Activated T-cell treated with anti-CD3 and anti-CD28 coated beads for 24 hours (primary cell): ENCODE measurements around the gene MYO18A.
"Not testable (repeated sequence)": the region's sequence is repeated elsewhere in the genome, so short reads cannot be mapped to it uniquely, and the experiment has no call there.

Experiments
- DNase-seq: peaks from one replicate; pipeline ENCODE4 v3.0.0-alpha.2; 2020; ENCODE audit warnings: low read depth

The MYO18A gene, protein sequence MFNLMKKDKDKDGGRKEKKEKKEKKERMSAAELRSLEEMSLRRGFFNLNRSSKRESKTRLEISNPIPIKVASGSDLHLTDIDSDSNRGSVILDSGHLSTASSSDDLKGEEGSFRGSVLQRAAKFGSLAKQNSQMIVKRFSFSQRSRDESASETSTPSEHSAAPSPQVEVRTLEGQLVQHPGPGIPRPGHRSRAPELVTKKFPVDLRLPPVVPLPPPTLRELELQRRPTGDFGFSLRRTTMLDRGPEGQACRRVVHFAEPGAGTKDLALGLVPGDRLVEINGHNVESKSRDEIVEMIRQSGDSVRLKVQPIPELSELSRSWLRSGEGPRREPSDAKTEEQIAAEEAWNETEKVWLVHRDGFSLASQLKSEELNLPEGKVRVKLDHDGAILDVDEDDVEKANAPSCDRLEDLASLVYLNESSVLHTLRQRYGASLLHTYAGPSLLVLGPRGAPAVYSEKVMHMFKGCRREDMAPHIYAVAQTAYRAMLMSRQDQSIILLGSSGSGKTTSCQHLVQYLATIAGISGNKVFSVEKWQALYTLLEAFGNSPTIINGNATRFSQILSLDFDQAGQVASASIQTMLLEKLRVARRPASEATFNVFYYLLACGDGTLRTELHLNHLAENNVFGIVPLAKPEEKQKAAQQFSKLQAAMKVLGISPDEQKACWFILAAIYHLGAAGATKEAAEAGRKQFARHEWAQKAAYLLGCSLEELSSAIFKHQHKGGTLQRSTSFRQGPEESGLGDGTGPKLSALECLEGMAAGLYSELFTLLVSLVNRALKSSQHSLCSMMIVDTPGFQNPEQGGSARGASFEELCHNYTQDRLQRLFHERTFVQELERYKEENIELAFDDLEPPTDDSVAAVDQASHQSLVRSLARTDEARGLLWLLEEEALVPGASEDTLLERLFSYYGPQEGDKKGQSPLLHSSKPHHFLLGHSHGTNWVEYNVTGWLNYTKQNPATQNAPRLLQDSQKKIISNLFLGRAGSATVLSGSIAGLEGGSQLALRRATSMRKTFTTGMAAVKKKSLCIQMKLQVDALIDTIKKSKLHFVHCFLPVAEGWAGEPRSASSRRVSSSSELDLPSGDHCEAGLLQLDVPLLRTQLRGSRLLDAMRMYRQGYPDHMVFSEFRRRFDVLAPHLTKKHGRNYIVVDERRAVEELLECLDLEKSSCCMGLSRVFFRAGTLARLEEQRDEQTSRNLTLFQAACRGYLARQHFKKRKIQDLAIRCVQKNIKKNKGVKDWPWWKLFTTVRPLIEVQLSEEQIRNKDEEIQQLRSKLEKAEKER (N-terminal part only)

GRCh38 chr17:29180034-29180787 lies at the start of gene MYO18A:
Gene MYO18A, minus strand, starts transcription at chr17:29180398. Its CDS starts 13,458 bp downstream, at chr17:29166940.
- peak; percentile 73 for DNase-seq

- DNase-seq = no peak
Observed at GRCh38 chr17:29225396-29225795, 45.2 kb upstream of the MYO18A start.

GRCh38 chr17:29221338-29221737 lies 41.1 kb upstream of the MYO18A start:
- not testable (repeated sequence) for DNase-seq

DNA sequence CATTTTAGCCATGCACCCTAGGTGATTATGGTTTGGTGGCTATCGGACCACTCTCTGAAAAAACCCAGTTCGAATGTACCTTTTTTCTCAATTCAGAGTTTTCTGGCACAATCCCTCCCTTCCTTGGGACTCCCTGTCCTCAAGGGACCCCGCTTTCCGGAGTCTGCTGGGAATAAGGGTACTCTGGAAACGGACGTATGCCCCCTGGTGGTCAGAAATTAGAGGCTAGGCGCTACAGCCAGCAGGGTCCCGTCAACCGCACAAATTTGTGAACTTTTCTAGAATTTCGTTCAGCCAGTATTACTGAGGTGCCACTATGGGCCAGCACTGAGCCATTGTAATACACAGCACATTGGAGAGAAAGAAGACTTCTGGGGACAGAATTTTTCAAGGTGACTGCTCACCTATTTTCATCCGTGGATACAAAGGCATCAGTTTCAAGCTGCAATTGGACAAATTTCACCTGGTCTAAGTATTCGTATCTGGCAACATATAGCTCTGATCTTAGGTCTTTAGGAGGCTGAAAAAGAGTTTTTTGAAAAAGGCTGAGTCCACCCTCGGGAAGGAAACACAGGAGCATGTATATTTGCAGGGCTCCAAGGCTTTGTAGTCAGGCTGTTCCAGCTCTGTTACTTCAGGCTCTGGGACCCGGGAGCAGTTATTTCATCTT lies 39.3 kb upstream of the MYO18A start:
- peak; percentile 60 for DNase-seq

- DNase-seq = no peak
Observed at GRCh38 chr17:29216856-29217255, 36.7 kb upstream of the MYO18A start.

DNA sequence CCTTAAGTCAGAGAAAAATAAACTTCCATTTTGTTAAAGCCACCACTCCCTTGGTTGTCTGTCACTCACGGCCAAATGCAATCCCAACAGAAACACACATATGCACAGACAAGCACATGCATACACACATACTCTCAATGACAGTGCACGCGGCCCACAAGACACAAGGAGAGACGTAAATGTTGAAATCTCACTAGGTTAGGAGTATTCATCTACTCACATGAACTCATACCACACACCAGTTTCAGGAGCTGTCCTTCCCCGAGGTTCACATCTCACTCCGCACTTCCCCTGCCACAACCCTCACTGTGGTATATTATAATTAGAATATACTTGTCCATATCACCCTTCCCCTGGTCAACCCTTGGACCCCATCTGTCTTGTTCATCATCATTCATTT lies 36.0 kb upstream of the MYO18A start:
- DNase-seq = no peak

DNA sequence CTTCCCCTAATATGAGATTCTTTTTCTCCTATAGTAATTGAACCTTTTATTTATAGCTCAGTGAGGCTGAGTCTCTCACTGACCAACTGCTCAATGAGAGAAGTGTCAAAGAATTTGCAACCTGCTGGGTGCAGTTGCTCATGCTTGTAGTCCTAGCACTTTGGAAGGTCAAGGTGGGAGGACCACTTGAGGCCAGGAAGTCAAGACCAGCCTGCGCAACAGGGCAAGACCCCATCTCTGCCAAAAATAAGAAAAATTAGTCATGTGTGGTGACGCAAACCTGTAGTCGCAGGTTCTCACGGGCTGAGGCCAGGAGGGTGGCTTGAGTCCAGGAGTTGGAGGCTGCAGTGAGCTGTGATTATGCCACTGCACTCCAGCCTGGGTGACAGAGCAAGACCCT lies 35.5 kb upstream of the MYO18A start:
- no peak for DNase-seq

GRCh38 chr17:29215174-29215573 lies 35.0 kb upstream of the MYO18A start:
- no peak for DNase-seq

- DNase-seq = no peak
Observed at GRCh38 chr17:29214215-29215146, 34.3 kb upstream of the MYO18A start.

DNA sequence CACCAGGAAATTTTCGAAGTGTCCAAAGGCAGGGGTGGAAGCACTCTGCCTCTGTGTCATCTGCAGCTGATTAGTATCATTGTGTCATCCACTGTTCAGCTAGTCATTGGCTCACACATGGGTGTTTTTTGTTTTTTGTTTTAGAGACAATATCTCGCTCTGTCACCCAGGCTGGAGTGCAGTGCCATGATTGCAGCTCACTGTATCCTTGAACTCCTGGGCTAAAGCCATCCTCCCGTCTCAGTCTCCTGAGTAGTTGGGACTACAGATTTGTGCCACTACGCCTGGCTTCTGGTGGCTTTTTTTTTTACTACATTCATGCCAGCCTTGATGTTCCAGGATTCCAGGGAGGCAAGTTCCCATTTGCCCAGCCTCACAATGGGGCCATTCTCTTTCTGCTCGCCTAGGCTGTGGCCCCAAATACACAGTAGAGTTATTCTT lies 32.5 kb upstream of the MYO18A start:
- no peak for DNase-seq

- DNase-seq = no peak
Observed at GRCh38 chr17:29212094-29212631, 32.0 kb upstream of the MYO18A start.

DNA sequence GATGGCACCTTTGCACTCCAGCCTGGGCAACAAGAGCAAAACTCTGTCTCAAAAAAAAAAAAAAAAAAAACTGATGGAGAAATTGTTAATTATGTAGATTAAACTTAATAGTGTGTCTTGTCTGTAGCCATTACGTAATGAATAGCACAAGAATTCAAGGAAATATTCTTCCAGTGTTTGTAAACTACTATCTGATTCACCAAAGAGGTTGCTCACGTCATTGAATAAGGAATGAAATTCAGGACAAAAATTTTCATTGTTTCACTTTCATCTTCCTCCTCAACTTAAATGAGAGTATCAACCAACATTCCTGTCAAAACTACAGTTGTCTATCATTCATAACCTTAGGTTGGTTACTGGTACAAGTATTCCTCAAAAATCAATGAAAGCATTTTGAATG lies 30.7 kb upstream of the MYO18A start:
- no peak for DNase-seq

DNA sequence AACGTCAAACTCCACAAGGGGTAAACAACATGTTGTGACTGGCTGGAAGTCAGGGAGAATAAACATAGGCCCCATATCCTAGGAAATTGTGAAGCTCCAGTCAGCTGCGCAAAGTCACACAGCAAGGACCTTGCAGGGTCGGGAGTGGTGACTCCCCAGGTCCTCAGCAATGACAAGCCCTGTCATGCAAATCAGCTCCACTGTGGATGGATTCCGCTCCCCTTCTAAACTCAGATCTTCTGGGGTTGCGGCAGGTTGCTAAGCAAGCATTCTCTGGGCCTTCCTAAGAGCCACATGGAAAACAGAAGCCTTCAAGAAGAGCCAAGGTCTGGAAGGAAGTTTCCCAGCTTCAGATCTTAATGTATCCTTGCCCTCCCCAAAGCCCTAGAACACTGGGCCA lies 28.9 kb upstream of the MYO18A start:
- DNase-seq = no peak

DNA sequence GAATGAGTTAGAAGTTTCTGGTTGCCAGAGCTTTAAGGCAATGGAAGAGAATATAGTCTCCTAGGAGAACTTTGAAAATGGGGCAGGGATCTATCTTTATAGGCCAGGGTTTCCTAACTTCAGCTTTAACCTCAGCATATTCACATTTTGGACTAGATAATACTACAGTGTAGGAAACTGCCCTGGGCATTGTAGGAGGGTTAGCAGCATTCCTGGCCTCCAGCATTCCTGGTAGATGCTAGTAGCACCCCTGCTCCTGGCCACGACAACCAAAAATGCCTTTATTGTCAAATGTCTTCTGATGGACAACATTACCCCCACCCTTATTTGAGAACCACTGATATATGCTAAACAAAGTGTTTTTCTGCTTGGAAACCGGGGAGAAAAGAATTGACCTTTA lies 27.8 kb upstream of the MYO18A start:
- no peak for DNase-seq

GRCh38 chr17:29205047-29205446 lies 24.8 kb upstream of the MYO18A start:
- no peak for DNase-seq

GRCh38 chr17:29204068-29204804 lies 24.0 kb upstream of the MYO18A start:
- DNase-seq = not testable (repeated sequence)

GRCh38 chr17:29197516-29198272 lies 17.5 kb upstream of the MYO18A start:
- no peak for DNase-seq
